HPDE6-E6E7 (cell line): ENCODE measurements around the gene HSD17B7.

Experiments used
- DNase-seq: peaks from one replicate; pipeline ENCODE4 v3.0.0; 2011; ENCODE audit warnings: missing footprints; ENCODE audit errors: extremely low spot score

Gene HSD17B7

DNA sequence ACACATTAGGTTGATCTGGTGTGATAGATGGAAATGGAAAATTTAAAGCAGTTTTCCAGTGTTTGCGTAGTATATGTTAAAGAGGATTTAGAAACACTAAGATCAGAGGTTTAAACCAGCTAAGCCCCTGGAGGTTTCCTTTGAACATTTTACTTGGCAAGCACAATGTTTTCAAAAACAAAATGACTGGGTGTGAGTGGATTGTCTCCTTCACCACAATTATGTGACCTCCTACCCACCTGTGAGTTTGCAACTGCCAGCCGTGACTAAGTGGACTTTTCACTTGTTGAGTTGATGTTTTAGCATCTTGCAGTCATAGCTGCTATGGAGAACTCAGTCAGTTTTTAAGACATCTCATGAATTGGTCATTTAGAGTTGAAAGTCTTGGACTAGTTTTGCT is 65.8 kb downstream of the HSD17B7 start:
- peak; percentile 75 for DNase-seq

DNA sequence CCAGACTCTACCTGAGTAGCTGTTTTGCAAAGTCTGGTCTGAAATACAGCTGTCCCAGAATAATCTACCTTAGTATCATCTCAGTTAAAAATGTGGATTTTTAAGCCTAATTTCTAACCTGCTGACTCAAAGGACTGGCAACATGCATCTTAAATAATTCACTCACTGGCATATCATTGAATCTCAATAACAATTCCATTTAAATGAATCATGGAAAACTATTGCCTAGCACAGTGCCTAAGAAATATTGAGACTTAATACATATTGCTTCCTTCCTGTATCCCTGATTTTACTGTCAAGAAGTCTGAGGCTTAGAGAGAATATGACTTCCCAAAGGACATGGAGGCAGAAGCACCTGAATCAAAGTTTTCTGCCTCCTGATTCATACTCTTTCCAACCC is 67.3 kb downstream of the HSD17B7 start:
- DNase-seq = no peak

DNA sequence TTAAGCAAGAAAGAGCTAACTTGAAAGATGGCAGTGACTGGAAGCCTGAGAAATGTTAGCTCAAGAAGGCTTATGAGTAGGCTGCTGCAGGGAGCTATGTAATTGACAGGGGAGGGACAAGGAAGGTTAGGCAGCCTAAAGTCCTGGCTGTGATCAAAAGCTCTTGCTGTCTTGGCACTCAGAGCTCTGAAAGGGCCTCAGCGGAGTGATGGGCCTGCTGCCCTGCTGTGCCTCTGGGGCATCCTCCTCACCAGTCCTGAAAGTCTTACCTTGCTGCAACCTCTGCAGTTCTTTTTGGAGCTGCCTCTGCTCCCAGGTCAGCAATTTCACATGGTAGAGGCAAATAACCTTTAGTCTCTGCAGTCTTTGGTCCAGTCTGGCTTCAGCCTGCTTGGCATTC is 68.7 kb downstream of the HSD17B7 start:
- DNase-seq = no peak

DNA sequence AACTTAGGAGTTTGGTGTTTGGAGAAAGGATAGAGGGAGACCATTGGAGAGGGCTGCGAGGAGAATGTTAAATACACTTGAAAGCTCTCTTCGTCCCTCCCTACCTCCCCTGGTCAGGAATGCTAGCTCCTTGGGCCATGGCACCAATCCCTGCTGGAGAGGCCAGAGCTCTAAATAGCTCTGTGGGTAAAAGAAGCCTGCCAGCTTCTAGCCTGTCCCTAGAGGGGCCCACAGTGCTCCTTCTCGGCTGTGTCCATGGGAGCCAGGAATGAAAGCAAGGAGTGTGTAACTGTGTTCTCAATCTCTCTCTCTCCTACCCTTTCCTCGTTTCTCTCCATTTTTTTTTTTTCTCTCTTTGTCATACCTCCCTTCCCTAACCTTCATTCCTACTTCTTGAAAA is 70.6 kb downstream of the HSD17B7 start, which contains the start of gene CCDC190:
Gene CCDC190 (minus strand): TSS at position 75 of the 400 bp plus-strand sequence. CDS start 1,529 bp downstream, outside the sequence.
- DNase-seq = no peak

DNA sequence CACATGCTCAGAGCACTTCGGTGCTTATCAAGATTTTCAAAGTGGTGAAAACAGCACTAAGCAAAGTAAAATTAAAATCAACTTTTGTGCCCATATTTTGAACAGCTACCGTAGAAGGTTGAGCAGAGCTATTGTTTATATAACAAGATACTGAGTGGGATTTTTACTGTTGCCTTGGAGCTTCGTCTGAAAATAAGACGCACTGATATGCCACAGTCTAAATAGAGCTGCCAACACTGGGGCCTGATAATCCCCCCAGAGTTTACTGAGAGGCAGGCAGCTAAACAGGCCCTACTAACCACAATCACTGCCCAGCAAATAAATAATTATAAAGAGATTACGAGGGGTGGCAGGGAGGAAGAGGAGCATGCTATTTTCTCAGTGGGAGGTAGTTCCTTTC is 71.1 kb downstream of the HSD17B7 start:
- DNase-seq = no peak
